A172 (cell line): ENCODE data around the gene CST7. TPM values are rescaled to one million over a fixed set of nuclear protein-coding genes. Genes with fewer than 3 reads are reported as not detected.

ENCODE experiments used
- DNase-seq: peaks from one replicate; pipeline ENCODE4 v3.0.0-alpha.2; 2015; ENCODE audit warnings: low spot score
- total RNA-seq: library from RNA; depleted of rRNA; stranded (reverse); fragments of >200 nt; shearing (Covaris generic); gene quantifications from 2 replicates; pipeline ENCODE4 v1.2.3, GENCODE V29; 2014

The CST7 gene
- total RNA-seq, 1 experiment from 2014 or later, result not detected

GRCh38 chr20:24964506-24964840 lies 15.4 kb downstream of the CST7 start:
- DNase-seq, result no peak

- no peak for DNase-seq
These were observed 16.2 kb downstream of the CST7 start for GRCh38 chr20:24965065-24965919.

GRCh38 chr20:24966317-24967012 lies 17.4 kb downstream of the CST7 start:
- no peak for DNase-seq

- DNase-seq, result no peak
These were observed 19.3 kb downstream of the CST7 start for GRCh38 chr20:24968278-24968800.

- no peak for DNase-seq
These were observed 20.3 kb downstream of the CST7 start for GRCh38 chr20:24969186-24970029.

GRCh38 chr20:24970030-24970553 lies 21.0 kb downstream of the CST7 start:
- no peak for DNase-seq

GRCh38 chr20:24970754-24971153 lies 21.7 kb downstream of the CST7 start:
- no peak for DNase-seq

- DNase-seq, result no peak
These were observed 22.5 kb downstream of the CST7 start for GRCh38 chr20:24971376-24972101.

- DNase-seq, result no peak
These were observed 23.3 kb downstream of the CST7 start for GRCh38 chr20:24972341-24972740.

- DNase-seq, result no peak
These were observed 28.3 kb downstream of the CST7 start for GRCh38 chr20:24977336-24977735.

GRCh38 chr20:24977797-24978196 lies 28.7 kb downstream of the CST7 start:
- no peak for DNase-seq

- DNase-seq, result no peak
These were observed 29.4 kb downstream of the CST7 start for GRCh38 chr20:24978513-24978912.

- no peak for DNase-seq
These were observed 30.2 kb downstream of the CST7 start for GRCh38 chr20:24979036-24979960.

- no peak for DNase-seq
These were observed 31.4 kb downstream of the CST7 start for GRCh38 chr20:24980291-24981053.

- no peak for DNase-seq
These were observed 32.2 kb downstream of the CST7 start for GRCh38 chr20:24981282-24981681.

- DNase-seq, result no peak
These were observed 32.7 kb downstream of the CST7 start for GRCh38 chr20:24981790-24982189.

GRCh38 chr20:24983896-24984295 lies 34.8 kb downstream of the CST7 start:
- DNase-seq, result no peak

- no peak for DNase-seq
These were observed 36.0 kb downstream of the CST7 start for GRCh38 chr20:24984961-24985640.

GRCh38 chr20:24985802-24986201 lies 36.7 kb downstream of the CST7 start:
- DNase-seq, result no peak
